Measurements from ENCODE around the gene WNT7A. TPM values are rescaled to one million over a fixed set of nuclear protein-coding genes. Genes with fewer than 3 reads are reported as not detected.

The WNT7A gene
- total RNA-seq, 1 experiment from 2014 or later: not detected

GRCh38 chr3:13768453-13768852, 111.4 kb downstream of the WNT7A start:
- Histone ChIP-seq H2AFZ (ENCODE audit: low read length) (no peak overlapping the region), H4K5ac (ENCODE audit: insufficient read length, low read depth, low read length) (no peak overlapping the region), H4K8ac (replicated peaks; ENCODE audit: insufficient read length, low read depth, low read length) (no peak overlapping the region), H3K9ac (ENCODE audit: extremely low read depth, insufficient read length, low read length) (no peak overlapping the region), H3K23me2 (ENCODE audit: insufficient read length, low read depth, low read length, poor library complexity, severe bottlenecking) (no peaks in the 10 kb centered on the region), H3K27me3 (ENCODE audit: insufficient read depth, low read length) (no peaks in the 10 kb centered on the region), H3K4me1 (ENCODE audit: insufficient read depth, low read length) (peaks cover 5% of the 10 kb centered on the region), H3K4me2 (ENCODE audit: insufficient read depth, insufficient read length, low read length) (no peak overlapping the region), H4K91ac (ENCODE audit: insufficient read length, low read depth, low read length) (no peak overlapping the region), H3K23ac (ENCODE audit: insufficient read length, low read depth, low read length) (no peak overlapping the region), H3K79me2 (ENCODE audit: insufficient read depth, low read length) (no peaks in the 10 kb centered on the region), H3K4ac (ENCODE audit: low read depth, low read length) (no peak overlapping the region), H3K27ac (ENCODE audit: insufficient read length, low read depth, low read length) (no peak overlapping the region), H3K14ac (ENCODE audit: insufficient read depth, low read length) (no peak overlapping the region), H2BK5ac (ENCODE audit: insufficient read length, low read length) (no peak overlapping the region), H3K18ac (ENCODE audit: insufficient read length, low read depth, low read length) (no peak overlapping the region), H3T11ph (ENCODE audit: low read length) (no peak overlapping the region), H3K56ac (ENCODE audit: insufficient read length, low read depth, low read length) (no peak overlapping the region), H2BK120ac (ENCODE audit: low read depth, low read length, poor library complexity, severe bottlenecking) (no peak overlapping the region), H3K79me1 (ENCODE audit: insufficient read depth, low read depth, low read length, poor library complexity, severe bottlenecking) (no peaks in the 10 kb centered on the region), H2BK15ac (ENCODE audit: low read depth, low read length) (no peak overlapping the region), H3K9me3 (ENCODE audit: control insufficient read depth, low read depth, low read length) (no peaks in the 10 kb centered on the region), H4K20me1 (ENCODE audit: control insufficient read depth, insufficient read depth, insufficient read length) (no peaks in the 10 kb centered on the region), H2BK12ac (ENCODE audit: insufficient read length, low read depth, low read length) (no peak overlapping the region), H2BK20ac (ENCODE audit: low read depth, low read length, poor library complexity, severe bottlenecking) (no peak overlapping the region), H2AK5ac (ENCODE audit: insufficient read length, low read length) (no peak overlapping the region)
- Mint-ChIP-seq H3K27ac (peak overlapping the region in 1 of 3 experiments; percentile 18; a peak in 1 of 7 replicates), H3K4me3 (no peak overlapping the region), H3K9me3 (no peaks in the 10 kb centered on the region), H3K4me1 (peaks cover 16 to 19% of the 10 kb centered on the region in 2 experiments), H3K36me3 (ENCODE audit: insufficient read depth in 1 of 3, low read depth in 3 of 3) (no peaks in the 10 kb centered on the region), H3K27me3 (ENCODE audit: low read depth) (no peaks in the 10 kb centered on the region; the same call in 1 of the 2 replicates)
- DNase-seq: no peak
- no peak for TF ChIP-seq CTCF (conservative IDR thresholded peaks at IDR 0.05)
- no CpG with 5 or more reads among the region's 11 CpGs for WGBS (ENCODE audit: extremely low coverage, insufficient read length, low lambda C conversion rate)

Data from H9 (cell line).